Muscle of arm (tissue), 14 donors: ENCODE data around the gene TIMM44. TPM values are rescaled to one million over a fixed set of nuclear protein-coding genes. Genes with fewer than 3 reads are reported as not detected.

Experiments
- DNase-seq: peaks from one replicate; pipeline ENCODE4 v3.0.0-alpha.2; 2013
- long read RNA-seq, 11 donors: transcript quantifications; one replicate each; lab custom pipeline, GENCODE V29; 2026
- polyA plus RNA-seq, 12 donors: library from polyadenylated mRNA; unstranded; fragments of 120-200 nt; gene quantifications; one replicate each; pipeline ENCODE4 v1.2.1, GENCODE V29; 2013; ENCODE audit not compliant: insufficient read length in 12 of 12

Gene TIMM44
- polyA plus RNA-seq = 10 to 100 TPM in 11 of 12 donors, not detected in 1; 33.8 to 49.3 (median 42.3) TPM
- long read RNA-seq, donor 1, transcript TIMM44-211 (3 exons, 556 nt) = major isoform, 9 of 21 reads
- long read RNA-seq, donor 1, transcript TIMM44-201 (13 exons, 2,075 nt) = minor isoform, 5 of 21 reads
- long read RNA-seq, donor 1, transcript TIMM44-210 (1 exons, 2,227 nt) = minor isoform, 6 of 21 reads
- long read RNA-seq, donor 1, partial matches to known transcripts = 0 of 21 reads
- long read RNA-seq, donor 1, other reads (novel, unspliced or antisense) = 0 of 21 reads
- long read RNA-seq, donor 2, transcript TIMM44-210 (1 exons, 2,227 nt) = minor isoform, 5 of 18 reads
- long read RNA-seq, donor 2, transcript TIMM44-201 (13 exons, 2,075 nt) = major isoform, 8 of 18 reads
- long read RNA-seq, donor 2, partial matches to known transcripts = 0 of 18 reads
- long read RNA-seq, donor 2, other reads (novel, unspliced or antisense) = 0 of 18 reads
- long read RNA-seq, donor 3, transcript TIMM44-201 (13 exons, 2,075 nt) = major isoform, 5 of 9 reads
- long read RNA-seq, donor 3, partial matches to known transcripts = 0 of 9 reads
- long read RNA-seq, donor 3, other reads (novel, unspliced or antisense) = 0 of 9 reads
- long read RNA-seq, donor 4, partial matches to known transcripts = 0 of 4 reads
- long read RNA-seq, donor 4, other reads (novel, unspliced or antisense) = 0 of 4 reads
- long read RNA-seq, donor 5, transcript TIMM44-201 (13 exons, 2,075 nt) = major isoform, 13 of 38 reads
- long read RNA-seq, donor 5, transcript TIMM44-210 (1 exons, 2,227 nt) = minor isoform, 8 of 38 reads
- long read RNA-seq, donor 5, partial matches to known transcripts = 13 of 38 reads
- long read RNA-seq, donor 5, other reads (novel, unspliced or antisense) = 0 of 38 reads
- long read RNA-seq, donor 6, partial matches to known transcripts = 0 of 5 reads
- long read RNA-seq, donor 6, other reads (novel, unspliced or antisense) = 0 of 5 reads
- long read RNA-seq, donor 7, transcript TIMM44-210 (1 exons, 2,227 nt) = major isoform, 7 of 12 reads
- long read RNA-seq, donor 7, transcript TIMM44-201 (13 exons, 2,075 nt) = minor isoform, 5 of 12 reads
- long read RNA-seq, donor 7, partial matches to known transcripts = 0 of 12 reads
- long read RNA-seq, donor 7, other reads (novel, unspliced or antisense) = 0 of 12 reads
- long read RNA-seq, donor 8, transcript TIMM44-201 (13 exons, 2,075 nt) = major isoform, 12 of 30 reads
- long read RNA-seq, donor 8, partial matches to known transcripts = 13 of 30 reads
- long read RNA-seq, donor 8, other reads (novel, unspliced or antisense) = 0 of 30 reads
- long read RNA-seq, donor 9, transcript TIMM44-210 (1 exons, 2,227 nt) = major isoform, 5 of 6 reads
- long read RNA-seq, donor 9, partial matches to known transcripts = 0 of 6 reads
- long read RNA-seq, donor 9, other reads (novel, unspliced or antisense) = 0 of 6 reads
- long read RNA-seq, donor 10, transcript TIMM44-201 (13 exons, 2,075 nt) = major isoform, 11 of 25 reads
- long read RNA-seq, donor 10, partial matches to known transcripts = 10 of 25 reads
- long read RNA-seq, donor 10, other reads (novel, unspliced or antisense) = 0 of 25 reads
- long read RNA-seq, donor 11, transcript TIMM44-210 (1 exons, 2,227 nt) = major isoform, 5 of 20 reads
- long read RNA-seq, donor 11, partial matches to known transcripts = 6 of 20 reads
- long read RNA-seq, donor 11, other reads (novel, unspliced or antisense) = 0 of 20 reads

GRCh38 chr19:7943444-7944176 lies at the start of gene TIMM44:
TIMM44 (minus strand) TSS chr19:7943666; CDS start chr19:7943651, 15 bp downstream.
- DNase-seq = peak; percentile 99

GRCh38 chr19:7992575-7992974 lies 49.1 kb upstream of the TIMM44 start:
- no peak for DNase-seq

GRCh38 chr19:7989071-7989575 lies 45.7 kb upstream of the TIMM44 start:
- DNase-seq = no peak

- DNase-seq = no peak
Measured at GRCh38 chr19:7988307-7988706, 44.8 kb upstream of the TIMM44 start.

GRCh38 chr19:7987114-7987768 lies 43.8 kb upstream of the TIMM44 start:
- no peak for DNase-seq

GRCh38 chr19:7986321-7987113 lies 43.1 kb upstream of the TIMM44 start:
- no peak for DNase-seq

GRCh38 chr19:7985481-7985911 lies 42.0 kb upstream of the TIMM44 start:
- DNase-seq = no peak

- DNase-seq = no peak
Measured at GRCh38 chr19:7983995-7984837, 40.8 kb upstream of the TIMM44 start.

GRCh38 chr19:7983286-7983950 lies 40.0 kb upstream of the TIMM44 start:
- no peak for DNase-seq

- no peak for DNase-seq
Measured at GRCh38 chr19:7982651-7983099, 39.2 kb upstream of the TIMM44 start.

- DNase-seq = no peak
Measured at GRCh38 chr19:7982103-7982502, 38.6 kb upstream of the TIMM44 start.

- no peak for DNase-seq
Measured at GRCh38 chr19:7981661-7982060, 38.2 kb upstream of the TIMM44 start.

GRCh38 chr19:7981199-7981598 lies 37.7 kb upstream of the TIMM44 start:
- DNase-seq = no peak

- no peak for DNase-seq
Measured at GRCh38 chr19:7980635-7981121, 37.2 kb upstream of the TIMM44 start.

GRCh38 chr19:7980168-7980567 lies 36.7 kb upstream of the TIMM44 start:
- DNase-seq = no peak

GRCh38 chr19:7979559-7979958 lies 36.1 kb upstream of the TIMM44 start:
- DNase-seq = no peak

- DNase-seq = no peak
Measured at GRCh38 chr19:7979011-7979410, 35.5 kb upstream of the TIMM44 start.
